ENCODE data around the gene DTNB.
"Not testable (repeated sequence)": the region's sequence is repeated elsewhere in the genome, so short reads cannot be mapped to it uniquely, and the experiment has no call there.

The DTNB gene

DNA sequence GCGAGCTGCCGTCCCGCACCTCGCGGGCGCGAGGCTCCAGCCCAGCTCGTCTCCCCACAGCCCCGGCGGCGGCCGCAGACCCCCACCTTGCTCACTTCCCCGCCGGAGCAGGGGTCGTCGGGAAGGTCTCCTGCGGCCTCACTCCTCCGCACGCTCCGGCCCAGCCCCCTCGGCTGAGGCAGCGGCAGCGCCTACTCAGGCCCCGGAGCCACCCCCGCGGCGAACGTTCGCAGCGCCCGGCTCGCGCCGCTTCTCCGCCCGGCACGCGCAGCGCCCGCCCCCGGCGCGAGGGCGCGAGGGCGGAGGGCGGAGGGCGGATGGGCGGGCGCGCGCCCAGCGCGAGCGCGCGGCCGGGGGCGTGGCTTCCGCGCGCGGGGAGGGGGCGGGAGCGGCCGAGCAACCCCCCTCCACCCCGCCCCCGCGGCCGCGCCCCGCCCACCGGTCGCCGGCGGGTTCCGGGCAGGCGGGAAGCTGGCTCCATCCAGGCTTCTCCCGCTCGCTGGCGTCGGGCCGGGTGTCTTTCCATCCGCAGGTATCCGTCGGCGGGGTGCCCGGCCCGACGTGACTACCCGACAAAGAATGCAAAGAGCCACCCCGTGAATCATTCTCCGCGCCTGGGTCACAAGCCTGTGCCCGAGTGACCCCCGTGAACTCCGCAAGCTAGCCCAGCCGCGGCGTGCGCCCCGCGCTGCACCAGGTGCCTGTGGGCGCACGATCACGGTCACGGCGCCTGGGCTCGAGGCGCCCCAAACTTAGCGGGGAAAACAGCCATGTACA is at the start of gene DTNB:
TSS of gene DTNB (minus strand) at position 278 of the 777 bp plus-strand sequence. CDS start 20,917 bp downstream, outside the sequence.
- Histone ChIP-seq H3K36me3 (ENCODE audit: insufficient read depth, low read depth, low read length) (no peaks in the 10 kb centered on the region), H3K9ac (ENCODE audit: low read depth, low read length) (peak within 1 kb of the TSS; percentile 90), H3K4me1 (ENCODE audit: insufficient read depth, low read length) (peaks cover 30% of the 10 kb centered on the region), H3K9me3 (ENCODE audit: insufficient read depth, low read depth, low read length) (no peaks in the 10 kb centered on the region), H3K27me3 (ENCODE audit: insufficient read depth, low read length) (peaks cover 40% of the 10 kb centered on the region), H3K27ac (ENCODE audit: low read length) (no peak within 1 kb of the TSS), H3K4me3 (ENCODE audit: low read length) (peak within 1 kb of the TSS; percentile 98)

DNA sequence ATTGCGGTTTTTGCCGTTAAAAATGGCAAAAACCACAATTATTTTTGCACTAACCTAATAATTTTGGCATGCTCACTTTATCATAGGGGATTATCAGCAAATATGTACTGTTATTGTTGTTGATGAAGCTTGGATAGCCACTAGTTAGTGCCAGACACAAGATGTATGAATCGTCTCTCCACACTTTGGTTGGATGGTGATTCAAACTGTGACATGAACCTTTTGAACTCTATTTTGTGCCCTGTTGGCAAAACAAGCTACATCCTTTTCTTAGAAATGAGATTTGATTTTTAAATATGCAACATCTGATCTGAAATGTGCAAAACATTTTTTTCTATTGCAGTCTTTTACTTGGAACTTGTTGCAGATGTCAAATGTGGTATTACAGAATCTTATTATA is 48.8 kb upstream of the DTNB start:
- H3K27me3 ChIP-seq (ENCODE audit: insufficient read depth, low read length) = no peaks in the 10 kb centered on the region
- H3K9me3 ChIP-seq (ENCODE audit: insufficient read depth, low read depth, low read length) = no peaks in the 10 kb centered on the region
- no peak overlapping the region for H3K9ac ChIP-seq (ENCODE audit: low read depth, low read length)
- H3K36me3 ChIP-seq (ENCODE audit: insufficient read depth, low read depth, low read length) = no peaks in the 10 kb centered on the region
- H3K4me1 ChIP-seq (ENCODE audit: insufficient read depth, low read length) = no peaks in the 10 kb centered on the region
- H3K4me3 ChIP-seq (ENCODE audit: low read length) = no peak overlapping the region
- no peak overlapping the region for H3K27ac ChIP-seq (ENCODE audit: low read length)

DNA sequence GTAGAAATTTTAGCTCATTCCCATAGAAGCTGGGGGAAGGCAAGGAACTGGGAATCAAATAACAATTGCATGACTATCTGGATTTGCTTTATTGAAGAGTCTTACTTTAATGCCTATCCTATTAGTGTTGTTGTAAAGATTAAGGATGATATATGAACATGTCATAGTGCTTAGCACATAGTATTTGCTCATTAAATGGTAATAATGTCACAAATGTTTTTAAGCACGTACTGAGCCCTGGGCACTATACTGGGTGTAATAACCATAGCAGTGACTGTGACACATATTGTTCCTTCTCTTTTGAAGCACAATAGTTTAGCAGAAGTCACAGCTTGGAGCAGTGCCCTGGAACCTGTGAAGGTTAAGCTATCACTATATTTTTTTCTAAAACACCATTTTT is 47.2 kb upstream of the DTNB start:
- Histone ChIP-seq H3K9me3 (ENCODE audit: insufficient read depth, low read depth, low read length) (no peaks in the 10 kb centered on the region), H3K9ac (ENCODE audit: low read depth, low read length) (no peak overlapping the region), H3K4me1 (ENCODE audit: insufficient read depth, low read length) (no peaks in the 10 kb centered on the region), H3K27ac (ENCODE audit: low read length) (no peak overlapping the region), H3K27me3 (ENCODE audit: insufficient read depth, low read length) (no peaks in the 10 kb centered on the region), H3K36me3 (ENCODE audit: insufficient read depth, low read depth, low read length) (no peaks in the 10 kb centered on the region), H3K4me3 (ENCODE audit: low read length) (no peak overlapping the region)

DNA sequence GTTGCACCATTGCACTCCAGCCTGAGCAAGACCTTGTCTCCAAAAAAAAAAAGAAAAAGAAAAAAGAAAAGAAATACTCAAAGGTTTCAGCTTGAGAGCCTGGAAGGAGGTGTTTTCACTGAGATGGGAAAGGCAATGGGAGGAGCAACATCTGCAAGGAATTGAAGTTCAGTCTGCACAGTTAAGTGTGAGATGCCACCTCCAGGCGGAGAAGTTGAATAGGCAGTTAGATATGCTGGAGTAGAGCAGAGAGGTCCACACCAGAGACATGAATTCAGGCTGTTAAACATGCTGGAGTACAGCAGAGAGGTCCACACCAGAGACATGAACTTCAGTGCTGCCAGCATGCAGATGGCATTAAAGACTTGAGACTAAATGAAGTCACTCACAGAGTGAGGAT is 41.4 kb upstream of the DTNB start:
- Histone ChIP-seq H3K27me3 (ENCODE audit: insufficient read depth, low read length) (no peaks in the 10 kb centered on the region), H3K9ac (ENCODE audit: low read depth, low read length) (no peak overlapping the region)

DNA sequence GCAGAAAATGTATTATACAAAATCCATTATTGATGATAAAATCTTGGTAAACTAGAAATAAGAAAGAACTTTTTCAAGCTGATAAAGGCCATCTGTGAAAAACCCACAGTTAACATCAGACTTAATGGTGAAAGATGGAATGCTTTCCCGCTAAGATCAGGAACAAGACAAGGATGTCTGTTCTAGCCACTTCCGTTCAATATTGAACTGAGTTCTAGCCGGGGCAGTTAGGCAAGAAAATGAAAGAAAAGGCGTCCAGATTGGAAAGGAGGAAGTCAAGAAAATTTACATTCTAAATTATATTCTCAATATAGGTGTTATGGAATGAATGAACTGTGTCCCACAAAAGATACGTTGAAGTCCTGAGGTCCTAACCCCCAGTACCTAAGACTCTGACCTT is 39.1 kb upstream of the DTNB start:
- Histone ChIP-seq H3K36me3 (ENCODE audit: insufficient read depth, low read depth, low read length) (no peaks in the 10 kb centered on the region), H3K9ac (ENCODE audit: low read depth, low read length) (no peak overlapping the region), H3K27me3 (ENCODE audit: insufficient read depth, low read length) (no peaks in the 10 kb centered on the region), H3K27ac (ENCODE audit: low read length) (no peak overlapping the region), H3K4me3 (ENCODE audit: low read length) (no peak overlapping the region), H3K9me3 (ENCODE audit: insufficient read depth, low read depth, low read length) (no peaks in the 10 kb centered on the region), H3K4me1 (ENCODE audit: insufficient read depth, low read length) (no peaks in the 10 kb centered on the region)

More for the DNA sequence above, 41.4 kb upstream of the DTNB start:
- Histone ChIP-seq H3K36me3 (ENCODE audit: insufficient read depth, low read depth, low read length) (no peaks in the 10 kb centered on the region), H3K27ac (ENCODE audit: low read length) (no peak overlapping the region), H3K4me1 (ENCODE audit: insufficient read depth, low read length) (no peaks in the 10 kb centered on the region), H3K4me3 (ENCODE audit: low read length) (no peak overlapping the region), H3K9me3 (ENCODE audit: insufficient read depth, low read depth, low read length) (no peaks in the 10 kb centered on the region)

DNA sequence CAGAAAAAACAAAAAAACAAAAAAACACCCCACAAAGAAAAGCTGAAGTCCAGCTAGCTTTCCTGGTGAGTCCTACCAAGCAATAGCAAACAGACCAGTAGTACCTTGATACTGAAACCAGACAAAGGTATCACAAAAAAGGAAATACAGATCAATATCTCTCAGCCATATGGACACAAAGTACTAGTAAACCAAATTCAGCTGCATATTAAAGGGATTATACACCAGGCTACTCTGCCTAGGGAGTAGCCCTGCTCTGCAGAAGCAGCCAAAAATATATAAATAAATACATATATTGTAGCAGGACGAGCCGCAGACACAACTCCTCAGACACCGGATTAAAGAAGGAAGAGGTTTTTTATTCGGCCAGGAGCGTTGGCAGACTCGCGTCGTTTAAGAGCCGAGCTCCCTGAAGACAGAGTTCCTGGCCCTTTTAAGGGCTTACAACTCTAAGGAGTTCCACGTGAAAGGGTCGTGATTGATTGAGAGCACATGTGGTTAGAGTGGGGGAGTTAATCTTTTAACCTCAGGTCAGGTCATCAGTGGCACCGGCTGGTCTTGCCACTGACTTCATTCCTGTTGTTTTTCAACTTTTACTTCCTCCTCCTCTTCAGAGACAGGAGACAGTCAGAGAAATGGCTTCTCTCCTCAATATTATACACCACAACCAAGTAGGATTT is 38.4 kb upstream of the DTNB start:
- Histone ChIP-seq H3K27me3 (ENCODE audit: insufficient read depth, low read length) (no peaks in the 10 kb centered on the region), H3K36me3 (ENCODE audit: insufficient read depth, low read depth, low read length) (no peaks in the 10 kb centered on the region), H3K4me3 (ENCODE audit: low read length) (no peak overlapping the region), H3K27ac (ENCODE audit: low read length) (no peak overlapping the region), H3K4me1 (ENCODE audit: insufficient read depth, low read length) (no peaks in the 10 kb centered on the region), H3K9ac (ENCODE audit: low read depth, low read length) (no peak overlapping the region), H3K9me3 (ENCODE audit: insufficient read depth, low read depth, low read length) (no peaks in the 10 kb centered on the region)

DNA sequence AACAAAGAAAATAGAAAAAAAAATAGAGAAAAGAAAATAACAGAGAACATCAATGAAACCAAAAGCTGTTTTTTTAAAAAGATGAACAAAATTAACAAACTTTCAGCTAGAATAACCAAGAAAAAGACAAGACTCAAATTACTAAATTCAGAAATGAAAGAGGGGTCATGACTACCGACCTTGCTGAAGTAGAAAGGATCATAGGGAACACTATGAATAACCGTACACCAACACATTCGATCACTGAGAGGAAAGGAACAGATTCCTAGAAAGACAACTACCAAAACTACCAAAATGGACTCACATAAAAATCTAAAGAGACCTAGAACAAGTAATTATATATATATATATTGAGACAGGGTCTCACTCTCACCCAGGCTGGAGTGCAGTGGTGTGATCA is 37.4 kb upstream of the DTNB start:
- Histone ChIP-seq H3K4me3 (ENCODE audit: low read length) (no peak overlapping the region), H3K27ac (ENCODE audit: low read length) (no peak overlapping the region), H3K9me3 (ENCODE audit: insufficient read depth, low read depth, low read length) (no peaks in the 10 kb centered on the region), H3K36me3 (ENCODE audit: insufficient read depth, low read depth, low read length) (no peaks in the 10 kb centered on the region), H3K4me1 (ENCODE audit: insufficient read depth, low read length) (no peaks in the 10 kb centered on the region), H3K27me3 (ENCODE audit: insufficient read depth, low read length) (no peaks in the 10 kb centered on the region), H3K9ac (ENCODE audit: low read depth, low read length) (no peak overlapping the region)

GRCh38 chr2:25709349-25709748 is 36.0 kb upstream of the DTNB start:
- H3K4me3 ChIP-seq (ENCODE audit: low read length) = no peak overlapping the region
- no peaks in the 10 kb centered on the region for H3K36me3 ChIP-seq (ENCODE audit: insufficient read depth, low read depth, low read length)
- H3K9ac ChIP-seq (ENCODE audit: low read depth, low read length) = no peak overlapping the region

DNA sequence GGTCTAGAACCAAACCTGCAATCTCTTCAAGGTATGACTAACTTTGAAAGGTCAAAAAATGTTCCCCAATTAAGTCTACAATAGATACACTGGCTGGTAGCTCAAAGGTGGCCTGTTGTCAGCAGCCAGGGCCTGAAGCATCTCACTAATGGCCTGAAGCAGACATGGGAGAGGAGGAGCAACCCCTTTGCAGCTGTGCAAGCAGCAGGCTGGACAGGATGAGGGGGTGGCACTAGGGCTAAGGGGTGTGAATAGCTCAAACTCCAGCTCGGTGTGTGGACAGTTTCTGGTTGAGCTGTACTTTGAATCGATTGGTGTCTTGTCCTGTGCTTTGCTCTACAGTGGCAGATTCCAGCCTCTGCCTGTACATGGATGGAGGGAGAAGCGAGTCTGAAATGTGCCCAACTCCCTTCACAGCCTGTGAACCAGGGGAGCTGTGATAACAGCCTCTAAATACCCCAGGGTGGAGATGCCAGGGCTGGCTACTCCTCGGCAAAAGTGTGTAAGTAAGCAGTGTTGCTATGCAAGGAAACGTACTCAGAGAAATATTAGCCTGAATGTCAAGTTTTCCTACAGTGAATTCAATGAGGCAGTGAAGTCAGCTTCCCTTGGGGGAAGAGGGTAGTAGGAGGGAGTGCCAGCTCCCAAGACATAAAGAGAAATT is 34.7 kb upstream of the DTNB start:
- Histone ChIP-seq H3K9me3 (ENCODE audit: insufficient read depth, low read depth, low read length) (no peaks in the 10 kb centered on the region), H3K4me3 (ENCODE audit: low read length) (no peak overlapping the region), H3K27me3 (ENCODE audit: insufficient read depth, low read length) (no peaks in the 10 kb centered on the region), H3K4me1 (ENCODE audit: insufficient read depth, low read length) (no peaks in the 10 kb centered on the region), H3K27ac (ENCODE audit: low read length) (no peak overlapping the region), H3K36me3 (ENCODE audit: insufficient read depth, low read depth, low read length) (no peaks in the 10 kb centered on the region), H3K9ac (ENCODE audit: low read depth, low read length) (no peak overlapping the region)

More at GRCh38 chr2:25709349-25709748, 36.0 kb upstream of the DTNB start:
- Histone ChIP-seq H3K27me3 (ENCODE audit: insufficient read depth, low read length) (no peaks in the 10 kb centered on the region), H3K27ac (ENCODE audit: low read length) (no peak overlapping the region), H3K4me1 (ENCODE audit: insufficient read depth, low read length) (no peaks in the 10 kb centered on the region), H3K9me3 (ENCODE audit: insufficient read depth, low read depth, low read length) (no peaks in the 10 kb centered on the region)

DNA sequence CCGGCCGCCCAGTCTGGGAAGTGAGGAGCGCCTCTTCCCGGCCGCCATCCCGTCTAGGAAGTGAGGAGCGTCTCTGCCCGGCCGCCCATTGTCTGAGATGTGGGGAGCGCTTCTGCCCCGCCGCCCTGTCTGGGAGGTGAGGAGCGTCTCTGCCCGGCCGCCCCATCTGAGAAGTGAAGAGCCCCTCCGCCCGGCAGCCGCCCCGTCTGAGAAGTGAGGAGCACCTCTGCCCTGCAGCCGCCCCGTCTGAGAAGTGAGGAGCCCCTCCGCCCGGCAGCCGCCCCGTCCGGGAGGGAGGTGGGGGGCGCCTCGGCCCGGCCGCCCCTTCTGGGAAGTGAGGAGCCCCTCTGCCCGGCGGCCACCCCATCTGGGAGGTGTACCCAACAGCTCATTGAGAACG is 32.2 kb upstream of the DTNB start:
- H3K4me3 ChIP-seq (ENCODE audit: low read length); H3K27me3 ChIP-seq (ENCODE audit: insufficient read depth, low read length); H3K36me3 ChIP-seq (ENCODE audit: insufficient read depth, low read depth, low read length); H3K4me1 ChIP-seq (ENCODE audit: insufficient read depth, low read length); H3K27ac ChIP-seq (ENCODE audit: low read length); H3K9ac ChIP-seq (ENCODE audit: low read depth, low read length); H3K9me3 ChIP-seq (ENCODE audit: insufficient read depth, low read depth, low read length): not testable (repeated sequence)

- Histone ChIP-seq H3K36me3 (ENCODE audit: insufficient read depth, low read depth, low read length) (no peaks in the 10 kb centered on the region), H3K27me3 (ENCODE audit: insufficient read depth, low read length) (peaks cover 22% of the 10 kb centered on the region), H3K27ac (ENCODE audit: low read length) (no peak overlapping the region), H3K4me1 (ENCODE audit: insufficient read depth, low read length) (peaks cover 17% of the 10 kb centered on the region; the same call in 1 of the 2 replicates), H3K4me3 (ENCODE audit: low read length) (no peak overlapping the region), H3K9me3 (ENCODE audit: insufficient read depth, low read depth, low read length) (no peaks in the 10 kb centered on the region), H3K9ac (ENCODE audit: low read depth, low read length) (no peak overlapping the region)
These were observed 28.4 kb upstream of the DTNB start for GRCh38 chr2:25701801-25702200.

All from iPS-20b (cell line).